B cell (primary cell): ENCODE measurements around the gene ZNF839. TPM values are rescaled to one million over a fixed set of nuclear protein-coding genes. Genes with fewer than 3 reads are reported as not detected.

ENCODE experiments used
- ATAC-seq: fragments of 200-7000 bp; cut with Tn5 transposase; one replicate; pipeline ENCODE4 v1.10.0; 2021; ENCODE audit warnings: low read depth, mild to moderate bottlenecking, moderate number of reproducible peaks, moderate library complexity
- CTCF ChIA-PET: fragments of 350-600 bp; sonication (Branson Sonifier 250); formaldehyde crosslinking; loops from one replicate; lab custom pipeline; 2021; ENCODE audit warnings: antibody characterized with exemption, inconsistent platforms; lab: Charles Lee
- POLR2A ChIA-PET: fragments of 350-600 bp; sonication (Branson Sonifier 250); formaldehyde crosslinking; loops from one replicate; lab custom pipeline; 2021; ENCODE audit warnings: antibody characterized with exemption; lab: Charles Lee
- DNase-seq: peaks from one replicate; pipeline ENCODE4 v3.0.0; 2013
- H2AFZ ChIP-seq: 2 replicates; pipeline ENCODE4 v1.6.1; 2012; ENCODE audit warnings: mild to moderate bottlenecking, low read depth, low read length; ENCODE audit not compliant: insufficient read depth, poor library complexity, severe bottlenecking
- H3K27ac ChIP-seq, 2 donors: 1 replicate in 1 of 2; 2 replicates in 1 of 2; pipeline ENCODE4 v1.5.1; 2012 to 2013; ENCODE audit warnings: low read length in 2 of 2, mild to moderate bottlenecking in 2 of 2, moderate library complexity in 1 of 2
- H3K27me3 ChIP-seq, 4 experiments: fragments of 200-600 bp in 1 of 4; sonication (generic) in 1 of 4; replicated peaks in 1 of 4; 1 replicate in 2 of 4; 2 replicates in 2 of 4; pipeline versions ENCODE4 v1.6.1 to v1.7.0; 2013 to 2016; ENCODE audit warnings: low read length in 3 of 4, mild to moderate bottlenecking in 2 of 4, mixed read lengths in 1 of 4, moderate library complexity in 1 of 4; ENCODE audit not compliant: insufficient read depth in 4 of 4, control insufficient read depth in 3 of 4; ENCODE audit errors: control extremely low read depth in 1 of 4
- H3K36me3 ChIP-seq, 2 experiments: replicated peaks in 1 of 2; 1 replicate in 1 of 2; 2 replicates in 1 of 2; pipeline versions ENCODE4 v1.6.1 to v1.7.1; 2013; ENCODE audit warnings: low read length in 1 of 2; ENCODE audit not compliant: insufficient read depth in 2 of 2, control insufficient read depth in 1 of 2; ENCODE audit errors: control extremely low read depth in 1 of 2, extremely low read depth in 1 of 2
- H3K4me1 ChIP-seq, 2 donors: fragments of 200-600 bp in 1 of 2; sonication (generic) in 1 of 2; 1 replicate in 1 of 2; 2 replicates in 1 of 2; pipeline versions ENCODE4 v1.5.1 to v1.6.1; 2013 to 2017; ENCODE audit warnings: low read length in 2 of 2; ENCODE audit not compliant: control insufficient read depth in 2 of 2, insufficient read depth in 2 of 2
- H3K4me2 ChIP-seq: replicated peaks from 2 replicates; pipeline ENCODE3; 2012; ENCODE audit warnings: mild to moderate bottlenecking, low read depth, low read length; ENCODE audit not compliant: poor library complexity, severe bottlenecking
- H3K4me3 ChIP-seq, 5 experiments: fragments of 200-600 bp in 1 of 5; sonication (generic) in 1 of 5; 1 replicate in 3 of 5; 2 replicates in 2 of 5; pipeline versions ENCODE4 v1.5.1 to v1.7.0; 2011 to 2016; ENCODE audit warnings: low read length in 4 of 5, mild to moderate bottlenecking in 4 of 5, low read depth in 2 of 5, control low read depth in 1 of 5, moderate library complexity in 1 of 5; ENCODE audit not compliant: insufficient read depth in 1 of 5; ENCODE audit errors: control extremely low read depth in 1 of 5, extremely low read depth in 1 of 5
- H3K79me2 ChIP-seq: fragments of 200-600 bp; sonication (generic); one replicate; pipeline ENCODE4 v1.6.0; 2016; ENCODE audit warnings: low read length; ENCODE audit not compliant: control insufficient read depth, insufficient read depth
- H3K9ac ChIP-seq: fragments of 200-600 bp; sonication (generic); 2 replicates; pipeline ENCODE4 v1.6.1; 2017; ENCODE audit warnings: mild to moderate bottlenecking, low read length, moderate library complexity
- H3K9me3 ChIP-seq, 3 donors: one replicate each; pipeline versions ENCODE4 v1.6.1 to v1.7.1; 2013; ENCODE audit warnings: low read length in 2 of 3; ENCODE audit not compliant: control insufficient read depth in 2 of 3, insufficient read depth in 1 of 3; ENCODE audit errors: control extremely low read depth in 1 of 3
- H4K20me1 ChIP-seq: 2 replicates; pipeline ENCODE4 v1.6.0; 2012; ENCODE audit warnings: mild to moderate bottlenecking, low read length; ENCODE audit not compliant: insufficient read depth, control insufficient read depth, poor library complexity, severe bottlenecking
- H3K27ac Mint-ChIP-seq: one replicate; pipeline ENCODE4 v1.8.0; 2021; ENCODE audit warnings: mixed read lengths
- H3K27me3 Mint-ChIP-seq: one replicate; pipeline ENCODE4 v1.8.0; 2021; ENCODE audit warnings: mixed read lengths
- H3K4me1 Mint-ChIP-seq: one replicate; pipeline ENCODE4 v1.8.0; 2021; ENCODE audit warnings: mixed read lengths
- H3K4me3 Mint-ChIP-seq: one replicate; pipeline ENCODE4 v1.8.0; 2021; ENCODE audit warnings: mixed read lengths
- H3K9me3 Mint-ChIP-seq: one replicate; pipeline ENCODE4 v1.8.0; 2022; ENCODE audit warnings: mixed read lengths; ENCODE audit not compliant: insufficient read depth
- CTCF ChIP-seq: fragments of 200-600 bp; IDR thresholded peaks from one replicate; pipeline ENCODE4 v1.8.0; 2022; ENCODE audit warnings: antibody characterized with exemption, mild to moderate bottlenecking
- EZH2 ChIP-seq: IDR thresholded peaks from 2 replicates; pipeline ENCODE4 v1.6.1; 2012; ENCODE audit warnings: borderline replicate concordance, low read depth, mild to moderate bottlenecking, moderate library complexity, low read length; ENCODE audit not compliant: insufficient read depth, poor library complexity, severe bottlenecking
- WGBS: methylation state at CpG from one replicate; pipeline ENCODE4 v1.1.5; 2013; ENCODE audit warnings: missing lambda C conversion rate; ENCODE audit not compliant: insufficient coverage; 5-methylcytosine and 5-hydroxymethylcytosine counted together
- intact Hi-C: fragments of 100-400 bp; cut with micrococcal nuclease; formaldehyde crosslinking; loops from one replicate; pipeline ENCODE4 v1.10.0; 2022
- polyA plus RNA-seq: library from polyadenylated mRNA; depleted of rRNA; stranded (reverse); fragments of >200 nt; gene quantifications from 2 replicates; pipeline ENCODE4 v1.2.3, GENCODE V29; 2012
- total RNA-seq, 2 donors: library from RNA; stranded (reverse); fragments of 120-200 nt in 1 of 2; gene quantifications; 1 replicate in 1 of 2; 2 replicates in 1 of 2; pipeline versions ENCODE4 v1.2.3 to v1.2.4, GENCODE V29; 2013 to 2022

The ZNF839 gene
- total and polyA plus RNA-seq, 2 donors (not counting 1 experiment from before 2014, with no cell fraction given) = 22.8 to 28.8 TPM

GRCh38 chr14:102316338-102316742 lies 3.2 kb upstream of the ZNF839 start:
- Histone ChIP-seq H3K27ac (peak overlapping the region; percentile 43 to 52), H2AFZ (peak overlapping the region; percentile 61), H3K4me2 (peak overlapping the region; percentile 88), H3K27me3 (no peaks in the 10 kb centered on the region), H3K4me3 (peak overlapping the region; percentile 58 to 80 (median 69)), H3K9ac (peak overlapping the region; percentile 71), H3K79me2 (no peaks in the 10 kb centered on the region), H4K20me1 (no peaks in the 10 kb centered on the region), H3K9me3 (no peaks in the 10 kb centered on the region), H3K36me3 (no peaks in the 10 kb centered on the region), H3K4me1 (peaks cover 38 to 53% of the 10 kb centered on the region in 2 donors)
- TF ChIP-seq CTCF (no peak), EZH2 (no peak)
- DNase-seq = no peak
- Mint-ChIP-seq H3K27me3 (no peaks in the 10 kb centered on the region), H3K27ac (peak overlapping the region; percentile 99), H3K4me1 (peaks cover 53% of the 10 kb centered on the region), H3K4me3 (peak overlapping the region; percentile 96), H3K9me3 (no peaks in the 10 kb centered on the region)
- intact Hi-C loops = loop anchor here (1.0 to 5.0 kb wide), 4 partner anchors 206 to 1016 kb away; partner anchors contain the start of genes EIF5, HSP90AA1 and RCOR1
- ChIA-PET POLR2A (interaction anchor here (0.5 to 1.0 kb wide), 8 partner anchors 46 to 1240 kb away, joined by 3 to 5 read pairs (median 3); partner anchors contain the start of genes CINP, CKB and TECPR2), CTCF (interaction anchor here (0.6 to 3.9 kb wide), 13 partner anchors 10 to 609 kb away, joined by 3 to 48 read pairs (median 3); partner anchors contain the start of gene MOK)
- WGBS = 0% methylated on average over 7 of the region's 10 CpGs
- ATAC-seq = no peak
